T-helper 2 cell treated with Interferon-gamma antibody and Interleukin-4, amounts not matched to agents 5 μg/mL and 100 μg/mL, for 36 hours (primary cell): ENCODE data around the gene ATP5F1D.

ENCODE experiments used
- DNase-seq: peaks from one replicate; pipeline ENCODE4 v3.0.0; 2021; ENCODE audit warnings: low spot score
- H3K27ac Mint-ChIP-seq: one replicate; pipeline ENCODE4 v1.8.0; 2021; ENCODE audit warnings: mild to moderate bottlenecking, mixed read lengths
- H3K27me3 Mint-ChIP-seq: one replicate; pipeline ENCODE4 v1.8.0; 2021; ENCODE audit warnings: low read depth, mixed read lengths
- H3K36me3 Mint-ChIP-seq: one replicate; pipeline ENCODE4 v1.8.0; 2021; ENCODE audit warnings: low read depth, mixed read lengths
- H3K4me1 Mint-ChIP-seq: one replicate; pipeline ENCODE4 v1.8.0; 2021; ENCODE audit warnings: low read depth, mixed read lengths
- H3K4me3 Mint-ChIP-seq: one replicate; pipeline ENCODE4 v1.8.0; 2022; ENCODE audit warnings: mild to moderate bottlenecking, moderate library complexity, mixed read lengths
- H3K9me3 Mint-ChIP-seq: one replicate; pipeline ENCODE4 v1.8.0; 2021; ENCODE audit warnings: mixed read lengths

ATP5F1D gene

GRCh38 chr19:1293782-1294604 is 52.4 kb downstream of the ATP5F1D start:
- Mint-ChIP-seq H3K4me3 (no peak overlapping the region), H3K27ac (no peak overlapping the region), H3K9me3 (no peaks in the 10 kb centered on the region), H3K4me1 (no peaks in the 10 kb centered on the region), H3K36me3 (no peaks in the 10 kb centered on the region), H3K27me3 (peaks cover 4% of the 10 kb centered on the region)
- no peak for DNase-seq
